Uterus (tissue), 4 donors: Measurements from ENCODE around the gene MYBPH. TPM values are rescaled to one million over a fixed set of nuclear protein-coding genes. Genes with fewer than 3 reads are reported as not detected.

ENCODE experiments used
- DNase-seq, 2 donors: peaks; one replicate each; pipeline ENCODE4 v3.0.0-alpha.2; 2019 to 2020
- H3K27ac ChIP-seq, 2 donors: fragments of 200-600 bp; sonication (generic); 1 replicate in 1 of 2; 2 replicates in 1 of 2; pipeline ENCODE4 v1.5.1; 2016 to 2018
- H3K27me3 ChIP-seq, 2 donors: fragments of 200-600 bp; sonication (generic); one replicate each; pipeline ENCODE4 v1.5.1; 2018 to 2019; ENCODE audit warnings: control low read depth in 1 of 2
- H3K36me3 ChIP-seq, 2 donors: fragments of 200-600 bp; sonication (generic); one replicate each; pipeline ENCODE4 v1.5.1; 2019; ENCODE audit warnings: control low read depth in 1 of 2
- H3K4me1 ChIP-seq, 2 donors: fragments of 200-600 bp; sonication (generic); one replicate each; pipeline ENCODE4 v1.5.1; 2018 to 2019; ENCODE audit warnings: control low read depth in 1 of 2
- H3K4me3 ChIP-seq, 2 donors: fragments of 200-600 bp; sonication (generic); 1 replicate in 1 of 2; 2 replicates in 1 of 2; pipeline ENCODE4 v1.5.1; 2018 to 2019; ENCODE audit warnings: mild to moderate bottlenecking in 1 of 2
- H3K9me3 ChIP-seq, 2 donors: fragments of 200-600 bp; sonication (generic); one replicate each; pipeline ENCODE4 v1.5.1; 2019; ENCODE audit warnings: control low read depth in 1 of 2
- CTCF ChIP-seq, 4 experiments: fragments of 200-600 bp in 2 of 4; fragments of 450-650 bp in 2 of 4; sonication (generic) in 2 of 4; IDR thresholded peaks; one replicate each; pipeline ENCODE4 v1.5.1; 2016 to 2019; ENCODE audit warnings: antibody characterized with exemption in 4 of 4, mild to moderate bottlenecking in 2 of 4, moderate library complexity in 1 of 4
- POLR2A ChIP-seq, 2 donors: fragments of 450-650 bp; IDR thresholded peaks; one replicate each; pipeline ENCODE4 v1.6.1; 2016; ENCODE audit warnings: antibody characterized with exemption in 2 of 2, mild to moderate bottlenecking in 1 of 2, moderate library complexity in 1 of 2
- intact Hi-C: fragments of 100-400 bp; cut with DNase I; formaldehyde crosslinking; loops from one replicate; pipeline ENCODE4 v1.15.1; 2023; ENCODE audit warnings: low total_unique reads
- total RNA-seq, 4 donors: library from RNA; depleted of rRNA in 3 of 4; stranded (reverse); fragments of >200 nt in 3 of 4; gene quantifications; one replicate each; pipeline versions ENCODE4 v1.1.0 to v1.2.4, GENCODE V29; 2014 to 2023
- donor health status: DM: yes; HTN: yes; CAD: no.

The MYBPH gene
- total RNA-seq, 4 donors from 2014 or later: 0.64 TPM; not detected in 3

- Histone ChIP-seq H3K4me3 (no peak overlapping the region), H3K27me3 (no peaks in the 10 kb centered on the region), H3K4me1 (no peaks in the 10 kb centered on the region), H3K9me3 (no peaks in the 10 kb centered on the region), H3K36me3 (no peaks in the 10 kb centered on the region), H3K27ac (no peak overlapping the region)
- intact Hi-C loops: no loop called here
- no peak for DNase-seq
- no peak for TF ChIP-seq POLR2A (IDR thresholded peaks at IDR 0.05)
- no peak for TF ChIP-seq CTCF (IDR thresholded peaks at IDR 0.05)
Observed at GRCh38 chr1:203159844-203160243, 15.8 kb downstream of the MYBPH start.

- Histone ChIP-seq H3K4me3 (no peak overlapping the region), H3K27me3 (no peaks in the 10 kb centered on the region), H3K27ac (no peak overlapping the region), H3K9me3 (no peaks in the 10 kb centered on the region), H3K36me3 (no peaks in the 10 kb centered on the region), H3K4me1 (no peaks in the 10 kb centered on the region)
- intact Hi-C loops: no loop called here
- TF ChIP-seq POLR2A (IDR thresholded peaks at IDR 0.05): no peak
- DNase-seq: no peak
Observed at GRCh38 chr1:203158960-203159665, 16.5 kb downstream of the MYBPH start.

- intact Hi-C loops: no loop called here
- H3K36me3 ChIP-seq: no peaks in the 10 kb centered on the region
- H3K9me3 ChIP-seq: no peaks in the 10 kb centered on the region
- H3K4me3 ChIP-seq: no peak overlapping the region
- TF ChIP-seq CTCF (IDR thresholded peaks at IDR 0.05): no peak
- TF ChIP-seq POLR2A (IDR thresholded peaks at IDR 0.05): no peak
- no peaks in the 10 kb centered on the region for H3K4me1 ChIP-seq
- no peak overlapping the region for H3K27ac ChIP-seq
- DNase-seq: no peak
- no peaks in the 10 kb centered on the region for H3K27me3 ChIP-seq
Observed at GRCh38 chr1:203158423-203158822, 17.2 kb downstream of the MYBPH start.

- intact Hi-C loops: no loop called here
- no peaks in the 10 kb centered on the region for H3K4me1 ChIP-seq
- no peaks in the 10 kb centered on the region for H3K36me3 ChIP-seq
- TF ChIP-seq POLR2A (IDR thresholded peaks at IDR 0.05) (no peak), CTCF (IDR thresholded peaks at IDR 0.05) (no peak)
- H3K9me3 ChIP-seq: no peaks in the 10 kb centered on the region
- no peak overlapping the region for H3K4me3 ChIP-seq
- no peak overlapping the region for H3K27ac ChIP-seq
- no peaks in the 10 kb centered on the region for H3K27me3 ChIP-seq
- no peak for DNase-seq
Observed at GRCh38 chr1:203156280-203156679, 19.3 kb downstream of the MYBPH start.

- no peaks in the 10 kb centered on the region for H3K27me3 ChIP-seq
- no peak for DNase-seq
Observed at GRCh38 chr1:203153989-203154821, 21.4 kb downstream of the MYBPH start.

More at GRCh38 chr1:203153989-203154821, 21.4 kb downstream of the MYBPH start:
- TF ChIP-seq POLR2A (IDR thresholded peaks at IDR 0.05) (no peak), CTCF (IDR thresholded peaks at IDR 0.05) (no peak)
- no peaks in the 10 kb centered on the region for H3K36me3 ChIP-seq
- no peak overlapping the region for H3K27ac ChIP-seq
- H3K9me3 ChIP-seq: no peaks in the 10 kb centered on the region
- H3K4me1 ChIP-seq: no peaks in the 10 kb centered on the region
- intact Hi-C loops: no loop called here
- no peak overlapping the region for H3K4me3 ChIP-seq
